H9 (cell line): ENCODE data around the gene ACTN4. TPM values are rescaled to one million over a fixed set of nuclear protein-coding genes. Genes with fewer than 3 reads are reported as not detected.

ENCODE experiments used
- DNase-seq: peaks from one replicate; pipeline ENCODE4 v3.0.0-alpha.2; 2017
- H2AFZ ChIP-seq: one replicate; pipeline ENCODE4 v1.6.1; 2013; ENCODE audit warnings: mild to moderate bottlenecking, low read length, control low read depth, moderate library complexity
- H2AK5ac ChIP-seq: 2 replicates; pipeline ENCODE4 v1.6.1; 2013; ENCODE audit warnings: low read length, control low read depth, mixed read lengths; ENCODE audit not compliant: insufficient read length
- H2BK120ac ChIP-seq: one replicate; pipeline ENCODE4 v1.6.1; 2013; ENCODE audit warnings: low read depth, mild to moderate bottlenecking, low read length, control low read depth, inconsistent platforms; ENCODE audit not compliant: poor library complexity, severe bottlenecking
- H2BK12ac ChIP-seq: 2 replicates; pipeline ENCODE4 v1.6.1; 2013; ENCODE audit warnings: low read length, control low read depth, mixed read lengths, low read depth; ENCODE audit not compliant: insufficient read length
- H2BK15ac ChIP-seq: 2 replicates; pipeline ENCODE4 v1.6.1; 2013; ENCODE audit warnings: low read depth, low read length, control low read depth
- H2BK20ac ChIP-seq: one replicate; pipeline ENCODE4 v1.6.1; 2013; ENCODE audit warnings: low read depth, mild to moderate bottlenecking, low read length, control low read depth, inconsistent platforms; ENCODE audit not compliant: poor library complexity, severe bottlenecking
- H2BK5ac ChIP-seq: 2 replicates; pipeline ENCODE4 v1.6.1; 2013; ENCODE audit warnings: low read length, control low read depth, mixed read lengths; ENCODE audit not compliant: insufficient read length
- H3K14ac ChIP-seq: 2 replicates; pipeline ENCODE4 v1.6.1; 2013; ENCODE audit warnings: low read length, control low read depth; ENCODE audit not compliant: insufficient read depth
- H3K18ac ChIP-seq: 2 replicates; pipeline ENCODE4 v1.6.1; 2013; ENCODE audit warnings: low read depth, mild to moderate bottlenecking, mixed read lengths, low read length, control low read depth; ENCODE audit not compliant: insufficient read length
- H3K23ac ChIP-seq: 2 replicates; pipeline ENCODE4 v1.6.1; 2013; ENCODE audit warnings: low read length, control low read depth, mixed read lengths, low read depth; ENCODE audit not compliant: insufficient read length
- H3K23me2 ChIP-seq: 2 replicates; pipeline ENCODE4 v1.6.1; 2013; ENCODE audit warnings: low read depth, mild to moderate bottlenecking, mixed read lengths, low read length, control low read depth; ENCODE audit not compliant: insufficient read length, poor library complexity, severe bottlenecking
- H3K27ac ChIP-seq: 2 replicates; pipeline ENCODE4 v1.5.1; 2013; ENCODE audit warnings: low read length, control low read depth, mixed read lengths, low read depth; ENCODE audit not compliant: insufficient read length
- H3K27me3 ChIP-seq: 2 replicates; pipeline ENCODE4 v1.6.1; 2013; ENCODE audit warnings: low read length, control low read depth, inconsistent platforms; ENCODE audit not compliant: insufficient read depth
- H3K4ac ChIP-seq: 2 replicates; pipeline ENCODE4 v1.6.1; 2013; ENCODE audit warnings: low read depth, mild to moderate bottlenecking, control low read depth, inconsistent platforms, low read length, moderate library complexity
- H3K4me1 ChIP-seq: 2 replicates; pipeline ENCODE4 v1.6.1; 2013; ENCODE audit warnings: low read length, control low read depth, inconsistent platforms; ENCODE audit not compliant: insufficient read depth
- H3K4me2 ChIP-seq: 2 replicates; pipeline ENCODE4 v1.6.1; 2013; ENCODE audit warnings: low read length, control low read depth, mixed read lengths; ENCODE audit not compliant: insufficient read length, insufficient read depth
- H3K56ac ChIP-seq: 2 replicates; pipeline ENCODE4 v1.6.1; 2013; ENCODE audit warnings: low read depth, mild to moderate bottlenecking, mixed read lengths, low read length, control low read depth; ENCODE audit not compliant: insufficient read length
- H3K79me1 ChIP-seq: 2 replicates; pipeline ENCODE4 v1.6.1; 2013; ENCODE audit warnings: low read depth, mild to moderate bottlenecking, moderate library complexity, low read length, control low read depth, inconsistent platforms; ENCODE audit not compliant: insufficient read depth, poor library complexity, severe bottlenecking
- H3K79me2 ChIP-seq: 2 replicates; pipeline ENCODE4 v1.6.1; 2013; ENCODE audit warnings: low read length, control low read depth, inconsistent platforms; ENCODE audit not compliant: insufficient read depth
- H3K9ac ChIP-seq: 2 replicates; pipeline ENCODE4 v1.6.1; 2013; ENCODE audit warnings: low read length, control low read depth, mixed read lengths; ENCODE audit not compliant: insufficient read length; ENCODE audit errors: extremely low read depth
- H3K9me3 ChIP-seq: one replicate; pipeline ENCODE4 v1.6.1; 2013; ENCODE audit warnings: low read depth, low read length, inconsistent platforms; ENCODE audit not compliant: control insufficient read depth
- H3T11ph ChIP-seq: one replicate; pipeline ENCODE4 v1.6.1; 2013; ENCODE audit warnings: mild to moderate bottlenecking, low read length, control low read depth, inconsistent platforms
- H4K20me1 ChIP-seq: one replicate; pipeline ENCODE4 v1.6.1; 2013; ENCODE audit not compliant: control insufficient read depth, insufficient read length, insufficient read depth
- H4K5ac ChIP-seq: 2 replicates; pipeline ENCODE4 v1.6.1; 2013; ENCODE audit warnings: low read depth, mild to moderate bottlenecking, mixed read lengths, low read length, control low read depth; ENCODE audit not compliant: insufficient read length
- H4K8ac ChIP-seq: replicated peaks from 2 replicates; pipeline ENCODE4 v1.6.1; 2013; ENCODE audit warnings: low read length, control low read depth, mixed read lengths, low read depth; ENCODE audit not compliant: insufficient read length
- H4K91ac ChIP-seq: 2 replicates; pipeline ENCODE4 v1.6.1; 2013; ENCODE audit warnings: low read depth, mild to moderate bottlenecking, moderate library complexity, mixed read lengths, low read length, control low read depth; ENCODE audit not compliant: insufficient read length
- H3K27ac Mint-ChIP-seq, 3 experiments: 2 replicates in 2 of 3; 3 replicates in 1 of 3; pipeline ENCODE4 v1.8.0; 2020 to 2021; ENCODE audit warnings: mixed read lengths in 3 of 3, mild to moderate bottlenecking in 1 of 3, moderate library complexity in 1 of 3
- H3K27me3 Mint-ChIP-seq: 2 replicates; pipeline ENCODE4 v1.8.0; 2021; ENCODE audit warnings: low read depth, mild to moderate bottlenecking, moderate library complexity, mixed read lengths
- H3K36me3 Mint-ChIP-seq, 3 experiments: 2 replicates in 2 of 3; 3 replicates in 1 of 3; pipeline ENCODE4 v1.8.0; 2020 to 2021; ENCODE audit warnings: low read depth in 3 of 3, mixed read lengths in 3 of 3; ENCODE audit not compliant: insufficient read depth in 1 of 3
- H3K4me1 Mint-ChIP-seq, 2 experiments: 2 replicates each; pipeline ENCODE4 v1.8.0; 2020; ENCODE audit warnings: mixed read lengths in 2 of 2
- H3K4me3 Mint-ChIP-seq, 2 experiments: 2 replicates in 1 of 2; 3 replicates in 1 of 2; pipeline ENCODE4 v1.8.0; 2020 to 2021; ENCODE audit warnings: mild to moderate bottlenecking in 2 of 2, mixed read lengths in 2 of 2, moderate library complexity in 1 of 2
- H3K9me3 Mint-ChIP-seq, 2 experiments: 2 replicates in 1 of 2; 3 replicates in 1 of 2; pipeline ENCODE4 v1.8.0; 2020; ENCODE audit warnings: mild to moderate bottlenecking in 2 of 2, mixed read lengths in 2 of 2, moderate library complexity in 1 of 2
- WGBS: extraction: QIAGEN DNeasy Blood & Tissue Kit; methylation state at CpG from one replicate; pipeline ENCODE4 v1.1.7; 2013; ENCODE audit warnings: missing lambda C conversion rate, low lambda C conversion rate, mixed read lengths; ENCODE audit not compliant: insufficient read length; ENCODE audit errors: extremely low coverage; 5-methylcytosine and 5-hydroxymethylcytosine counted together
- total RNA-seq: library from RNA; stranded (reverse); gene quantifications from 2 replicates; pipeline ENCODE4 v1.2.1, GENCODE V29; 2021
- TF ChIP-seq, protein P1 (sequence below): fragments of 200-600 bp; sonication (generic); conservative IDR thresholded peaks from 3 replicates; pipeline ENCODE4 v1.8.0; 2021; ENCODE audit warnings: antibody characterized with exemption, mild to moderate bottlenecking

ACTN4 gene
- total RNA-seq, 1 experiment from 2014 or later = 369 TPM

DNA sequence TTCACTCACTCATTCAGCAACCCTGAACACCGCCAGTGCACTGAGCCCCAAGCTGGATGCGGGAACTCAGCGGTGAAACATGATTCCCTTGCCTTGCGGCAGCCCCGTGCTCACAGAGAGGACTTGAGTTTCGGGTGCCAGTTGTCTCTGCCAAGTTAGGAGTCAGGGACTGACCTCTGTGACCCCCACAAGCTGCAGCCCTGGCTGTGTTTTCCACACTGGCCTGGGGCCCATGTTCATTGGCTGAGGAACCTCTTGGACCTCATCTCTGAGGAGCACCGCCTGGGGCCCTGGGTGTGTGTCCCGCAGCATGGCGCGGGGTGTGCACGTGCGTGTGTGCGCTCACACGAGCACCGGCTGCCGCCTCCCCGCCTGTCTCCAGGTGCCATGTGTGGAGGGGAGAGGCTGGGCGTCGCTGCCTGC is 65.8 kb downstream of the ACTN4 start:
- Histone ChIP-seq H4K91ac (no peak overlapping the region), H2AFZ (no peak overlapping the region), H4K8ac (no peak overlapping the region), H3K4me1 (no peaks in the 10 kb centered on the region), H2BK20ac (no peak overlapping the region), H3K23me2 (no peaks in the 10 kb centered on the region), H2AK5ac (no peak overlapping the region), H3K27me3 (no peaks in the 10 kb centered on the region), H3K79me2 (no peaks in the 10 kb centered on the region), H3K18ac (no peak overlapping the region), H3K4me2 (no peak overlapping the region), H3K23ac (no peak overlapping the region), H3K4ac (no peak overlapping the region), H2BK15ac (no peak overlapping the region), H3K27ac (no peak overlapping the region), H3K9ac (no peak overlapping the region), H3K14ac (no peak overlapping the region), H3K79me1 (no peaks in the 10 kb centered on the region), H4K5ac (no peak overlapping the region), H3T11ph (no peak overlapping the region), H2BK5ac (no peak overlapping the region), H2BK120ac (no peak overlapping the region), H4K20me1 (no peaks in the 10 kb centered on the region), H2BK12ac (no peak overlapping the region), H3K9me3 (no peaks in the 10 kb centered on the region), H3K56ac (no peak overlapping the region)
- Mint-ChIP-seq H3K27ac (peak overlapping the region in 2 of 3 experiments; percentile 80 to 88; a peak in 3 of 7 replicates), H3K4me3 (no peak overlapping the region), H3K4me1 (no peaks in the 10 kb centered on the region), H3K36me3 (peaks cover 37 to 79% (median 71%) of the 10 kb centered on the region in 3 experiments; a peak in 6 of 7 replicates), H3K9me3 (no peaks in the 10 kb centered on the region), H3K27me3 (no peaks in the 10 kb centered on the region; the same call in 1 of the 2 replicates)
- no peak for DNase-seq
- TF ChIP-seq, protein P1, sequence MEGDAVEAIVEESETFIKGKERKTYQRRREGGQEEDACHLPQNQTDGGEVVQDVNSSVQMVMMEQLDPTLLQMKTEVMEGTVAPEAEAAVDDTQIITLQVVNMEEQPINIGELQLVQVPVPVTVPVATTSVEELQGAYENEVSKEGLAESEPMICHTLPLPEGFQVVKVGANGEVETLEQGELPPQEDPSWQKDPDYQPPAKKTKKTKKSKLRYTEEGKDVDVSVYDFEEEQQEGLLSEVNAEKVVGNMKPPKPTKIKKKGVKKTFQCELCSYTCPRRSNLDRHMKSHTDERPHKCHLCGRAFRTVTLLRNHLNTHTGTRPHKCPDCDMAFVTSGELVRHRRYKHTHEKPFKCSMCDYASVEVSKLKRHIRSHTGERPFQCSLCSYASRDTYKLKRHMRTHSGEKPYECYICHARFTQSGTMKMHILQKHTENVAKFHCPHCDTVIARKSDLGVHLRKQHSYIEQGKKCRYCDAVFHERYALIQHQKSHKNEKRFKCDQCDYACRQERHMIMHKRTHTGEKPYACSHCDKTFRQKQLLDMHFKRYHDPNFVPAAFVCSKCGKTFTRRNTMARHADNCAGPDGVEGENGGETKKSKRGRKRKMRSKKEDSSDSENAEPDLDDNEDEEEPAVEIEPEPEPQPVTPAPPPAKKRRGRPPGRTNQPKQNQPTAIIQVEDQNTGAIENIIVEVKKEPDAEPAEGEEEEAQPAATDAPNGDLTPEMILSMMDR = no peak
- WGBS = no CpG with 5 or more reads among the region's 19 CpGs
